Activated T-helper 2 cell treated with anti-CD3 and anti-CD28 coated beads, Interferon-gamma antibody, Interleukin-2, Interleukin-4, amounts not matched to agents 10 μg/mL and 5 μg/mL and 100 μg/mL, durations not matched to agents 14 hours and 24 hours and 36 hours (primary cell): ENCODE measurements around the gene LRRC2. TPM values are rescaled to one million over a fixed set of nuclear protein-coding genes. Genes with fewer than 3 reads are reported as not detected.
A peak's percentile ranks its signal among the peaks of the same experiment; 100 is the strongest.

Experiments used
- DNase-seq: peaks from one replicate; pipeline ENCODE4 v3.0.0; 2021; ENCODE audit warnings: low spot score
- H3K27ac Mint-ChIP-seq: one replicate; pipeline ENCODE4 v1.8.0; 2021; ENCODE audit warnings: mixed read lengths
- H3K27me3 Mint-ChIP-seq: one replicate; pipeline ENCODE4 v1.8.0; 2021; ENCODE audit warnings: low read depth, mixed read lengths
- H3K36me3 Mint-ChIP-seq: one replicate; pipeline ENCODE4 v1.8.0; 2021; ENCODE audit warnings: low read depth, mixed read lengths
- H3K4me1 Mint-ChIP-seq: one replicate; pipeline ENCODE4 v1.8.0; 2021; ENCODE audit warnings: low read depth, mixed read lengths
- H3K4me3 Mint-ChIP-seq: one replicate; pipeline ENCODE4 v1.8.0; 2021; ENCODE audit warnings: low read depth, mild to moderate bottlenecking, moderate library complexity, mixed read lengths
- H3K9me3 Mint-ChIP-seq: one replicate; pipeline ENCODE4 v1.8.0; 2021; ENCODE audit warnings: mixed read lengths
- intact Hi-C: fragments of 100-400 bp; cut with micrococcal nuclease; formaldehyde crosslinking; loops from one replicate; pipeline ENCODE4 v1.15.1; 2023
- total RNA-seq: library from RNA; stranded (reverse); gene quantifications from 2 replicates; pipeline ENCODE4 v1.2.3, GENCODE V29; 2022

LRRC2 gene, protein sequence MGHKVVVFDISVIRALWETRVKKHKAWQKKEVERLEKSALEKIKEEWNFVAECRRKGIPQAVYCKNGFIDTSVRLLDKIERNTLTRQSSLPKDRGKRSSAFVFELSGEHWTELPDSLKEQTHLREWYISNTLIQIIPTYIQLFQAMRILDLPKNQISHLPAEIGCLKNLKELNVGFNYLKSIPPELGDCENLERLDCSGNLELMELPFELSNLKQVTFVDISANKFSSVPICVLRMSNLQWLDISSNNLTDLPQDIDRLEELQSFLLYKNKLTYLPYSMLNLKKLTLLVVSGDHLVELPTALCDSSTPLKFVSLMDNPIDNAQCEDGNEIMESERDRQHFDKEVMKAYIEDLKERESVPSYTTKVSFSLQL
- total RNA-seq, result 0.09 TPM in 1 of 2 replicates, not detected in the other

DNA sequence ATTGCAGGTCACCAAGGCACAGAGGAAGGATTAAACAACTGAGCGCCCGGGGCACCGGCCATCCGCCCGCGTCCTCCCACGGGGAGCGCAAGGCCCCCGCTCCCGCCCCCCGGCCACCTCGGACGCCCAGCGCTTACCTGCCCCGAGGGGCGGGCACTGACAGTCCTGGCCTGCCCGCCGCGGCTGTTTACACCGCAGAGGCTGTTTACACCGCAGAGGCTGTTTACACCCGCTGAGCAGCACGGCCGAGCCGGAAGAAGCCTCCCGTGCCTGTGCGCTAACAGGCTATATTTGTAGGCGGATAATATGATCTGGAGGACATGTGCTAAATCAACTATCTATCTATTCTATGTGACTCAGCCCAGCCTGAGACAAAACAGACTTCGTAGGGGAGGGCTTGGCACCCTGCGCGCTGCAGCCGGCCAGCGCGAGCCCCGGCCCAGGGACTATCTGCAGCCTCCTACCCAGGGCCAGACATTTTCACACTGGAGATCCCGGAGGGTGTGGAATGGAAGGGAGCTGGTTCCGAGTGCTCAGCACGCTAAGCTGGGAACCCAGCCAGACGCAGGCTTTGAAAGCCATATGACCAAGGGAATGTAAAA, at the start of gene LRRC2:
Gene LRRC2 (minus strand): TSS at position 263 of the 602 bp plus-strand sequence. CDS start 14,711 bp downstream, outside the sequence.
- Mint-ChIP-seq H3K27me3 (peaks cover 54% of the 10 kb centered on the region), H3K36me3 (no peaks in the 10 kb centered on the region), H3K9me3 (no peaks in the 10 kb centered on the region), H3K27ac (no peak within 1 kb of the TSS), H3K4me3 (peak within 1 kb of the TSS; percentile 51), H3K4me1 (peaks cover 10% of the 10 kb centered on the region)
- peak; percentile 20 for DNase-seq
- intact Hi-C loops, result no loop called here

- intact Hi-C loops, result no loop called here
- H3K4me1 Mint-ChIP-seq, result no peaks in the 10 kb centered on the region
- H3K27me3 Mint-ChIP-seq, result peaks cover 32% of the 10 kb centered on the region
Measured at GRCh38 chr3:46615050-46615775, 49.1 kb upstream of the LRRC2 start.

GRCh38 chr3:46614431-46614830, 48.3 kb upstream of the LRRC2 start:
- intact Hi-C loops, result no loop called here
- peaks cover 27% of the 10 kb centered on the region for H3K27me3 Mint-ChIP-seq
- no peak for DNase-seq
- no peak overlapping the region for H3K27ac Mint-ChIP-seq
- no peaks in the 10 kb centered on the region for H3K36me3 Mint-ChIP-seq
- no peaks in the 10 kb centered on the region for H3K9me3 Mint-ChIP-seq
- no peak overlapping the region for H3K4me3 Mint-ChIP-seq
- H3K4me1 Mint-ChIP-seq, result no peaks in the 10 kb centered on the region

More at GRCh38 chr3:46615050-46615775, 49.1 kb upstream of the LRRC2 start:
- Mint-ChIP-seq H3K27ac (no peak overlapping the region), H3K4me3 (no peak overlapping the region), H3K9me3 (no peaks in the 10 kb centered on the region), H3K36me3 (no peaks in the 10 kb centered on the region)
- DNase-seq, result no peak

- H3K4me1 Mint-ChIP-seq, result no peaks in the 10 kb centered on the region
- DNase-seq, result no peak
- H3K9me3 Mint-ChIP-seq, result no peaks in the 10 kb centered on the region
- no peaks in the 10 kb centered on the region for H3K36me3 Mint-ChIP-seq
- H3K4me3 Mint-ChIP-seq, result no peak overlapping the region
- no peak overlapping the region for H3K27ac Mint-ChIP-seq
- peaks cover 29% of the 10 kb centered on the region for H3K27me3 Mint-ChIP-seq
- intact Hi-C loops, result no loop called here
Measured at GRCh38 chr3:46613313-46614005, 47.4 kb upstream of the LRRC2 start.

GRCh38 chr3:46612324-46612723, 46.2 kb upstream of the LRRC2 start, which contains the start of gene FAM240A:
FAM240A (plus strand) TSS chr3:46612525; CDS start chr3:46612684, 159 bp downstream.
- H3K9me3 Mint-ChIP-seq, result no peaks in the 10 kb centered on the region
- H3K27ac Mint-ChIP-seq, result no peak within 1 kb of the TSS
- no peak within 1 kb of the TSS for H3K4me3 Mint-ChIP-seq
- DNase-seq, result no peak
- H3K36me3 Mint-ChIP-seq, result no peaks in the 10 kb centered on the region
- intact Hi-C loops, result no loop called here
- no peaks in the 10 kb centered on the region for H3K4me1 Mint-ChIP-seq
- peaks cover 29% of the 10 kb centered on the region for H3K27me3 Mint-ChIP-seq

DNA sequence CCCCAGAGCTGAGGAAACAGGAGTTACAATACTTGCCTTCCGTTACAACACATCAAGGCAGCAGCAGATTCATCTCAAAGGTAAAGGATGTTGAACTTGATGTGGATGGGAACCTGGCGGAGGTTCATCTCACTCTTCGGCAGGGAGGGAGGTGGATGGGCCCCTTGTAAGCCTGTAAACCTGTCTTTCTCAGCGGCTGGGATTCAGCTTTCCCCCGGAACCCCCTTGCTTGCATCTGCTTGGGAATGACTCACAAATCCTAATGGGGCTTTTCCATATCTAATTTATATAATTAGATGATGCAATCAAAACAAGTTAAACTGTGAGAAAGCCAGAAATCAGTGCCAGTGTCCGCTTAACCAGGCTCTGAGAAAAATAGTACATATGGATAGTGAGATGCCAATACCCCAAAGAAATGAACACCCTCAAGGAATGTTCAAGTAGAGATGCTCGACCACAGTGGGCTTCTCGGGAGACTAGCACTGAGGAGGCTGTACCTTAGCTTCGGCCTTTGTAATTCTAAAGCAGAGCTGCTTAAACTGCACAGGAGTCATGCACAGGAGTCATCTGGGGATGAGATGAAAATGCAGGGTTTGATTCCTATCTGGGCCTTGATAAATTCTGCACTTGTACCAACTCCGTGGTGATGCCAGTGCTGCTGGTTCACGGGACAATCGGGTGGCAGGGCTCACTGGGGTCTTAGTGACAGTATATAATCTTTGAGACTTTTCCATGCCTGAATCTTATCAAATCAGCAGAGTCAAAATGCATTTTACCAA, 44.0 kb upstream of the LRRC2 start:
- H3K4me3 Mint-ChIP-seq, result no peak overlapping the region

DNA sequence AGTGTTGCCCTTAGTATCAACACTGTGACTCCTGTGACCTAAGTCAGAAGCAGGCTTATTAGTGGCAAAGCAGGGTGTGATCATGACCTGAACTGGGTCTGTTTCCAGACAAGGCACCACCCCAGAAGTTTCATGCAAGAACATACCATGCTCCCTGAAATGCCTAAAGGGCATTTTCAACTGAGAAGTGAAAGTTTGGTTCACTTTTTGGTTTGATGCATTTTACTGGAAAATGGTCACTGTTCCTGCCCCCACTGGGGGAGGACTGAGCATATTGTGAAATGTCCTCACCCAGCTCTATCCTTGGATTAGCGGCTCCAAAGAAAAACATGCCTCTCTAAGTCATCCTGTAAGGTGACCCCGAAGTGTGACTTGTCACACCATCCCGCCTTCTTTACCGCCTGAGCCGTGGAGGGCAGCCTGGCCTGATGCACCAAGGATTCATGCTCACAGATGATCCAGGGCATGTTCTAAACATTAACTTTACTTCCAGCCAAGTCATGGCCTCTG, 43.2 kb upstream of the LRRC2 start:
- intact Hi-C loops, result no loop called here
- Mint-ChIP-seq H3K27ac (no peak overlapping the region), H3K4me3 (no peak overlapping the region), H3K27me3 (peaks cover 12% of the 10 kb centered on the region), H3K36me3 (no peaks in the 10 kb centered on the region), H3K9me3 (no peaks in the 10 kb centered on the region), H3K4me1 (no peaks in the 10 kb centered on the region)
- no peak for DNase-seq

More for the DNA sequence above, 44.0 kb upstream of the LRRC2 start:
- Mint-ChIP-seq H3K4me1 (no peaks in the 10 kb centered on the region), H3K27ac (no peak overlapping the region), H3K27me3 (peaks cover 18% of the 10 kb centered on the region), H3K36me3 (no peaks in the 10 kb centered on the region), H3K9me3 (no peaks in the 10 kb centered on the region)
- no peak for DNase-seq
- intact Hi-C loops, result no loop called here

GRCh38 chr3:46607603-46608028, 41.5 kb upstream of the LRRC2 start:
- no peaks in the 10 kb centered on the region for H3K9me3 Mint-ChIP-seq

DNA sequence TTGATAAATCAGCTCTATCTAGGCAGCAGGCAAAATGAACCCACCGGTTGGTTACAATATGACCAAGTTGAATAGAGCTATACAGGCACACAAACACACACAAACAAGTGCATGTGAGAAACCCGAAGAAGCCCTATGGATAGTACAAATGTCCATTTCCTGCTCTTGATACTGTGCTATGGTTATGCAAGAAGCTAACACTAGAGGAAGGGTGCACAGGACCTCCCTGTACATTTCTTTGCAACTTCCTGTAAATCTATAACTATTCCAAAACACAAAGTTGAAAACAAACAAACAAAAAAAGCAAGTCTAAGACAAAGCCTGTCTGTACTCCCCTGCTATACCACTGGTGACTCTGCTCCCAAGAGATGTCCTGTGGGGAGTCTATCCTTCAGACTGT, 38.0 kb upstream of the LRRC2 start:
- intact Hi-C loops, result no loop called here
- Mint-ChIP-seq H3K27me3 (peaks cover 6% of the 10 kb centered on the region), H3K36me3 (no peaks in the 10 kb centered on the region), H3K27ac (no peak overlapping the region), H3K4me3 (no peak overlapping the region), H3K9me3 (no peaks in the 10 kb centered on the region), H3K4me1 (no peaks in the 10 kb centered on the region)
- DNase-seq, result no peak

More at GRCh38 chr3:46607603-46608028, 41.5 kb upstream of the LRRC2 start:
- intact Hi-C loops, result no loop called here
- no peaks in the 10 kb centered on the region for H3K4me1 Mint-ChIP-seq
- no peak overlapping the region for H3K4me3 Mint-ChIP-seq
- no peak overlapping the region for H3K27ac Mint-ChIP-seq
- DNase-seq, result no peak
- peaks cover 8% of the 10 kb centered on the region for H3K27me3 Mint-ChIP-seq
- H3K36me3 Mint-ChIP-seq, result no peaks in the 10 kb centered on the region

DNA sequence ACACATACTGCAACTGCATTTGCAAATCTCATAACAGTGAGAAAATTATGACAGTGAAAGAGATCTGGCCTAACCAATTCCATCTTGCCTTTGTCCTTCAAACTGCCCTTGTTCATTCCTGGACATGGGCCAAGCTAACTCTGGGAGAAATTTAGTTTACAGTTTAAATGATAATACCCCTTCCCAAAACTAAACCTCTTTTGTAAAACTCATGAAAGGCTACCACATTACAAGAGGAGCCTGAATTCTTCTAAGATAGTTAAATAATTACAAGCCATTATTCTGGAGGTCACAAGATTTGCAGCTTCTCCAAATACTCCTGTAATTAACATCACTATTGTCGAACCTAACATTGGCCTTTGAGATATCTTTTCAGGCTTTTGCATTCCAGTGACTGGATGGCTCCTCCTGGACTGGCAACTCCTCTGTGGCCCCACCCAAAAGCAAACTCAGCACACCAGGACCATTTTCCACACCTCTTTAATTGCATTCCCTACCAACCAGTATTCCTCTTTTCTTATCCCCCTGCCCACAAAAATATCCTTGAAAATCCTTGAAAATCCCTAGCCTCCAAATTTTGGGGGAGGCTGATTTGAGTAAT, 37.4 kb upstream of the LRRC2 start:
- Mint-ChIP-seq H3K4me3 (no peak overlapping the region), H3K27me3 (peaks cover 6% of the 10 kb centered on the region), H3K9me3 (no peaks in the 10 kb centered on the region), H3K27ac (no peak overlapping the region), H3K36me3 (no peaks in the 10 kb centered on the region), H3K4me1 (no peaks in the 10 kb centered on the region)
- intact Hi-C loops, result no loop called here
- DNase-seq, result no peak

GRCh38 chr3:46599590-46599989, 33.5 kb upstream of the LRRC2 start:
- Mint-ChIP-seq H3K36me3 (no peaks in the 10 kb centered on the region), H3K4me1 (no peaks in the 10 kb centered on the region), H3K4me3 (no peak overlapping the region), H3K9me3 (no peaks in the 10 kb centered on the region), H3K27ac (no peak overlapping the region), H3K27me3 (peaks cover 10% of the 10 kb centered on the region)
- DNase-seq, result no peak
- intact Hi-C loops, result no loop called here
